Upper lobe of right lung (tissue), 1 donor: ENCODE results near the gene ADGRV1. TPM values are rescaled to one million over a fixed set of nuclear protein-coding genes. Genes with fewer than 3 reads are reported as not detected.

Experiments used
- ATAC-seq: fragments of 200-7000 bp; cut with Tn5 transposase; one replicate; pipeline ENCODE4 v1.9.1; 2020; ENCODE audit warnings: mild to moderate bottlenecking, moderate library complexity
- DNase-seq: peaks from one replicate; pipeline ENCODE4 v3.0.0-alpha.2; 2020
- H3K27ac ChIP-seq: fragments of 200-600 bp; one replicate; pipeline ENCODE4 v1.8.0; 2022
- H3K27me3 ChIP-seq: fragments of 200-600 bp; one replicate; pipeline ENCODE4 v1.8.0; 2022; ENCODE audit warnings: mild to moderate bottlenecking
- H3K36me3 ChIP-seq: fragments of 200-600 bp; one replicate; pipeline ENCODE4 v1.8.0; 2022
- H3K4me1 ChIP-seq: fragments of 200-600 bp; one replicate; pipeline ENCODE4 v1.8.0; 2022
- H3K4me3 ChIP-seq: fragments of 200-600 bp; one replicate; pipeline ENCODE4 v1.8.0; 2022; ENCODE audit warnings: mild to moderate bottlenecking
- H3K9me3 ChIP-seq: fragments of 200-600 bp; one replicate; pipeline ENCODE4 v1.8.0; 2022
- intact Hi-C: fragments of 100-400 bp; cut with DNase I; formaldehyde crosslinking; loops from one replicate; pipeline ENCODE4 v1.11.0; 2022
- total RNA-seq: library from RNA; stranded (reverse); fragmentation: NEBNext Ultra II Directional; extraction: Animal tissue kit (Norgen Biotek cat#: 25700); gene quantifications from one replicate; pipeline ENCODE4 v1.2.1, GENCODE V29; 2021
- TF ChIP-seq, protein P1 (sequence below): fragments of 200-600 bp; IDR thresholded peaks from one replicate; pipeline ENCODE4 v1.8.0; 2022; ENCODE audit warnings: antibody characterized with exemption
- donor health status: DM: no; HTN: yes; CAD: no; lungs with severe emphysema.

Gene ADGRV1
- total RNA-seq, 1 donor from 2014 or later: 47.1 TPM

DNA sequence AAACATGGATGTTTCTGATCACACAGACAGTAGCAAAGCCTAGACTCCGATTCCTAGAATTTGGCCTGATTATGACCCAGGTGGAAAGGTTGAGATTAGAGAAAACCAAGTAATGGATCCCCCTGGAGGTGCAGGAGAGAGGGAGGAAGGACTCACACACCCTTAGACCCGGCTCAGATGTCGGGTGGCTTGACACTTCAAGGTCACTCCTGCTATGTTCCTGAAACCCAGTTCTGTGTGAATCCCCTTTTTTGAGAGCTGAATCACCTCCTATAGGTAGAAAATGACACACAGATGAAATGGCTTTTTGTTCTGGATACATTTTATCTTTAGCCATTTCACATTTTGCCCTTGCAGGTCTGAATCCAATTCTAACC, 631.7 kb downstream of the ADGRV1 start:
- Histone ChIP-seq H3K27ac (peak overlapping the region; percentile 67), H3K27me3 (no peaks in the 10 kb centered on the region), H3K36me3 (no peaks in the 10 kb centered on the region), H3K4me1 (peaks cover 14% of the 10 kb centered on the region), H3K4me3 (peak overlapping the region; percentile 13), H3K9me3 (no peaks in the 10 kb centered on the region)
- no peak for DNase-seq
- ATAC-seq: peak; percentile 16
- intact Hi-C loops: no loop called here
- TF ChIP-seq, protein P1, sequence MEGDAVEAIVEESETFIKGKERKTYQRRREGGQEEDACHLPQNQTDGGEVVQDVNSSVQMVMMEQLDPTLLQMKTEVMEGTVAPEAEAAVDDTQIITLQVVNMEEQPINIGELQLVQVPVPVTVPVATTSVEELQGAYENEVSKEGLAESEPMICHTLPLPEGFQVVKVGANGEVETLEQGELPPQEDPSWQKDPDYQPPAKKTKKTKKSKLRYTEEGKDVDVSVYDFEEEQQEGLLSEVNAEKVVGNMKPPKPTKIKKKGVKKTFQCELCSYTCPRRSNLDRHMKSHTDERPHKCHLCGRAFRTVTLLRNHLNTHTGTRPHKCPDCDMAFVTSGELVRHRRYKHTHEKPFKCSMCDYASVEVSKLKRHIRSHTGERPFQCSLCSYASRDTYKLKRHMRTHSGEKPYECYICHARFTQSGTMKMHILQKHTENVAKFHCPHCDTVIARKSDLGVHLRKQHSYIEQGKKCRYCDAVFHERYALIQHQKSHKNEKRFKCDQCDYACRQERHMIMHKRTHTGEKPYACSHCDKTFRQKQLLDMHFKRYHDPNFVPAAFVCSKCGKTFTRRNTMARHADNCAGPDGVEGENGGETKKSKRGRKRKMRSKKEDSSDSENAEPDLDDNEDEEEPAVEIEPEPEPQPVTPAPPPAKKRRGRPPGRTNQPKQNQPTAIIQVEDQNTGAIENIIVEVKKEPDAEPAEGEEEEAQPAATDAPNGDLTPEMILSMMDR: no peak

DNA sequence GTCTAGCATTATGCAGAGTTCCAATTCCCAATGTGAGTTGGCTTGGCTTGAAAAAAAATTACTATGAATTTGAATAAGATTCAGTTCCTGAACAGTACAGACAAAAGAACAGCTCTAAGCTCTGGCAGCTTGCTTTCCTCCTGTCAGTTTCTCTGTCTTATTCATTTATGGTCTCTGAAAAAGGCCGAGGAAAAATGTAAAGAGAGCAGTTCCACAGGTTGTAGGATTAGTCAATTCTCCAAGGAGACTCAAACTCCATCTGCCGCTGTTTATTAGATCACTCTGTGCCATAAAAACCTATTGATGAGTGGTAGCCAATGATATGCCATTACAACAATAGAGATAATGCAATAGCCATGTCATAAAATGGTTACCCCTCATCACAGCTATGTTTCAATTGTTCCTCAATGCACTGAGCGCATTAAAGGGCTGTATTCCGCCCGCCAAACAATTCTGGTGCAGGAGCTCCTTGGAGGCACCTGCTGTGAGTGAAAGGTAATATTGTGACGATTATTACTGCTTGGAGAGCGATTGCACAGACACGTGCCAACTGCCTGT, 636.3 kb downstream of the ADGRV1 start:
- DNase-seq (no peak), ATAC-seq (no peak)
- Histone ChIP-seq H3K36me3 (no peaks in the 10 kb centered on the region), H3K27ac (no peak overlapping the region), H3K9me3 (no peaks in the 10 kb centered on the region), H3K4me1 (peaks cover 8% of the 10 kb centered on the region), H3K4me3 (no peak overlapping the region), H3K27me3 (no peaks in the 10 kb centered on the region)
- intact Hi-C loops: no loop called here
- TF ChIP-seq, protein P1: no peak

DNA sequence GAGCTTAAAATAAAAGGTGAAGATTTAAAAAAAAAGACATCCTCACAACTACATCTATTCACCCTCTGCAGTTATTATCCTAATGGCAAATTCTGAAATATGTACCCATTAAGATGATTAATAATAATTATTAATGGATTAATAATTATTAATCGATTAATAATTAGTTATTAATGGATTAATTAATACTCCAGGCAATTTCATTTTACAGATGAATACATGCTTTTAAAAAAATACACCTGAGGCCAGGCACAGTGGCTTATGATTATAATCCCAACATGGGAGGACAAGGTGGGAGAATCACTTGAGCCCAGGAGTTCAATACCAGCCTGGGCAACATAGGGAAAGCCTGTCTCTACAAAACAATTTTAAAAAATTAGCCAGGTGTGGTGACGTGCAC, 642.1 kb downstream of the ADGRV1 start:
- TF ChIP-seq, protein P1: no peak
- H3K4me3 ChIP-seq: no peak overlapping the region
- no peak for ATAC-seq
- no peaks in the 10 kb centered on the region for H3K4me1 ChIP-seq
- H3K27ac ChIP-seq: no peak overlapping the region
- no peaks in the 10 kb centered on the region for H3K36me3 ChIP-seq
- H3K9me3 ChIP-seq: no peaks in the 10 kb centered on the region
- DNase-seq: no peak
- intact Hi-C loops: no loop called here
- H3K27me3 ChIP-seq: no peaks in the 10 kb centered on the region

DNA sequence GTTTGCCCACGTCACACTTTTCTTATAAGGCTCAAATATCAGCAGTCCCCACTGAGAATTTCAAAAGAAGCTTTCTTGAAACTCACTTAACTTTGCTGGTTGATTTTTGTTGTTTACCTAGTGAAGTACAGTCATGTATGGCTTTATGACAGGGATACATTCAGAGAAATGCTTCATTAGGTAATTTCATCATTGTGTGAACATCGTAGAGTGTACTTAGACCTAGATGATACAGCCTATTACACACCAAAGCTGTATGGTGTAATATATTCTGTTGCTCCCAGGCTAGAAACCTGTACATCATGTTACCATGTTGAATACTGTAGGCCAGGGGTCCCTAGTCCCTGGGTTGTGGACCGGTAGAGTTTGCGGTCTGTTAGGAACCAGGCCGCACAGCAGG, 647.5 kb downstream of the ADGRV1 start:
- ATAC-seq: no peak
- no peaks in the 10 kb centered on the region for H3K36me3 ChIP-seq
- no peaks in the 10 kb centered on the region for H3K27me3 ChIP-seq
- H3K4me1 ChIP-seq: peaks cover under 1% of the 10 kb centered on the region
- H3K4me3 ChIP-seq: no peak overlapping the region
- H3K9me3 ChIP-seq: no peaks in the 10 kb centered on the region
- no peak for DNase-seq
- TF ChIP-seq, protein P1: no peak
- H3K27ac ChIP-seq: no peak overlapping the region
- intact Hi-C loops: no loop called here

DNA sequence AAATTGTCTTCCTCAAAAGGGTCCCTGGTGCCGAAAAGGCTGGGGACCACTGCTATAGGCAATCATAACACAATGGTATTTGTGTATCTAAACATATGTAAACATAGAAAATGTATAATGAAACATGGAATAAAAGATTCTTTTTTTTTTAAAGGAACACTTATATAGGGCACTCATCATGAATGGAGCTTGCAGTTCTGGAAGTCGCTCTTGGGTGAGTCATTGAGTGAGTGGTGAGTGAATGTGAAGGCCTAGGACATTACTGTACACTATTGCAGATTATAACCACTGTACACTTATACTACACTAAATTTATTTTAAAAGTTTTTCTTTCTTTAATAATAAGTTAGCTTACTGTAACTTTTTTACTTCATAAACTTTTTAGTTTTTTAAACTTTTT, 648.1 kb downstream of the ADGRV1 start:
- H3K27ac ChIP-seq: no peak overlapping the region
- H3K4me3 ChIP-seq: no peak overlapping the region
- ATAC-seq (no peak), DNase-seq (no peak)
- H3K9me3 ChIP-seq: no peaks in the 10 kb centered on the region
- intact Hi-C loops: no loop called here
- H3K36me3 ChIP-seq: no peaks in the 10 kb centered on the region
- TF ChIP-seq, protein P1: no peak
- H3K4me1 ChIP-seq: peaks cover 5% of the 10 kb centered on the region
- no peaks in the 10 kb centered on the region for H3K27me3 ChIP-seq

DNA sequence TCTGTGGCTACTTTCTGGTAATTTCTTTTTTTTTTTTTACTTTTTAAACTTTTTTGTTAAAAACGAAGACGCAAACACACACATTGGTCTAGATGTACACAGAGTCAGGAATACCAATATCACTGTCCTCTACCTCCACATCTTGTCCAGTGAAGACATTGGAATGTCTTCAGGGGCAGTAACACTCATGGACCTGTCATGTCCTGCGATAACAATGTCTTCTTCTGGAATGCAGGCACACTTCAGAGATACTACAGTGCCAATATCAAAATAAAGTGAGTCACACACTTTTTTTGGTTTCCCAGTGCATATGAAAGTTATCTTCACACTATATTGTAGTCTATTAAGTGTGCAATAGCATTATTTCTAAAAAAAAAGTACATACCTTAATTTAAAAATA, 648.7 kb downstream of the ADGRV1 start:
- intact Hi-C loops: no loop called here
- no peaks in the 10 kb centered on the region for H3K9me3 ChIP-seq
- TF ChIP-seq, protein P1: no peak
- ATAC-seq (no peak), DNase-seq (no peak)
- no peaks in the 10 kb centered on the region for H3K27me3 ChIP-seq
- no peaks in the 10 kb centered on the region for H3K36me3 ChIP-seq
- H3K4me3 ChIP-seq: no peak overlapping the region
- H3K4me1 ChIP-seq: peaks cover 9% of the 10 kb centered on the region
- H3K27ac ChIP-seq: no peak overlapping the region
